Measurements from ENCODE around the gene EEF2K. TPM values are rescaled to one million over a fixed set of nuclear protein-coding genes. Genes with fewer than 3 reads are reported as not detected.

EEF2K gene
- polyA plus RNA-seq, 1 experiment, result 10.9 TPM

GRCh38 chr16:22318690-22319358 lies 112.7 kb downstream of the EEF2K start:
- Histone ChIP-seq H3K27me3 (ENCODE audit: control insufficient read depth, insufficient read depth, low read length) (no peaks in the 10 kb centered on the region), H3K36me3 (ENCODE audit: control insufficient read depth, insufficient read depth, low read length) (peaks cover 21% of the 10 kb centered on the region), H3K4me3 (ENCODE audit: low read depth, low read length) (no peak overlapping the region)
- POLR2A ChIA-PET, result no interaction called here
- CTCF ChIA-PET, result interaction anchor here (0.8 to 2.2 kb wide), 12 partner anchors 8 to 1165 kb away, joined by 3 to 7 read pairs (median 4); no protein-coding TSS in a partner anchor
- no peak for DNase-seq (ENCODE audit: low read depth)
- peak; percentile 67 for TF ChIP-seq CTCF (IDR thresholded peaks at IDR 0.05; ENCODE audit: insufficient read depth, low read depth, low read length)

- Histone ChIP-seq H3K36me3 (ENCODE audit: control insufficient read depth, insufficient read depth, low read length) (peaks cover 30% of the 10 kb centered on the region), H3K4me3 (ENCODE audit: low read depth, low read length) (no peak overlapping the region), H3K27me3 (ENCODE audit: control insufficient read depth, insufficient read depth, low read length) (no peaks in the 10 kb centered on the region)
- no peak for TF ChIP-seq CTCF (IDR thresholded peaks at IDR 0.05; ENCODE audit: insufficient read depth, low read depth, low read length)
- ChIA-PET CTCF (interaction anchor here (0.6 to 1.5 kb wide), 10 partner anchors 9 to 666 kb away, joined by 3 to 8 read pairs (median 3); no protein-coding TSS in a partner anchor), POLR2A (no interaction called here)
- no peak for DNase-seq (ENCODE audit: low read depth)
Observed at GRCh38 chr16:22320572-22321339, 114.7 kb downstream of the EEF2K start.

- Histone ChIP-seq H3K27me3 (ENCODE audit: control insufficient read depth, insufficient read depth, low read length) (no peaks in the 10 kb centered on the region), H3K4me3 (ENCODE audit: low read depth, low read length) (no peak overlapping the region), H3K36me3 (ENCODE audit: control insufficient read depth, insufficient read depth, low read length) (peaks cover 31% of the 10 kb centered on the region)
- DNase-seq (ENCODE audit: low read depth), result no peak
- CTCF ChIA-PET, result interaction anchor here (0.6 to 1.5 kb wide), 11 partner anchors 8 to 666 kb away, joined by 3 to 8 read pairs (median 3); no protein-coding TSS in a partner anchor
- POLR2A ChIA-PET, result no interaction called here
- peak; percentile 90 for TF ChIP-seq CTCF (IDR thresholded peaks at IDR 0.05; ENCODE audit: insufficient read depth, low read depth, low read length)
Observed at GRCh38 chr16:22321340-22322001, 115.4 kb downstream of the EEF2K start.

GRCh38 chr16:22322021-22322471 lies 116.0 kb downstream of the EEF2K start:
- no peak overlapping the region for H3K4me3 ChIP-seq (ENCODE audit: low read depth, low read length)
- H3K36me3 ChIP-seq (ENCODE audit: control insufficient read depth, insufficient read depth, low read length), result peaks cover 33% of the 10 kb centered on the region
- CTCF ChIA-PET, result interaction anchor here (0.8 to 1.5 kb wide), 3 partner anchors 12 to 102 kb away, joined by 3 to 8 read pairs (median 4); no protein-coding TSS in a partner anchor
- H3K27me3 ChIP-seq (ENCODE audit: control insufficient read depth, insufficient read depth, low read length), result no peaks in the 10 kb centered on the region
- DNase-seq (ENCODE audit: low read depth), result no peak
- TF ChIP-seq CTCF (IDR thresholded peaks at IDR 0.05; ENCODE audit: insufficient read depth, low read depth, low read length), result no peak
- POLR2A ChIA-PET, result no interaction called here

- ChIA-PET CTCF (interaction anchor here (1.6 kb wide), 1 partner anchor 9 kb away, joined by 5 read pairs; no protein-coding TSS in a partner anchor), POLR2A (no interaction called here)
- no peak for TF ChIP-seq CTCF (IDR thresholded peaks at IDR 0.05; ENCODE audit: insufficient read depth, low read depth, low read length)
- no peak overlapping the region for H3K4me3 ChIP-seq (ENCODE audit: low read depth, low read length)
- peaks cover 35% of the 10 kb centered on the region for H3K36me3 ChIP-seq (ENCODE audit: control insufficient read depth, insufficient read depth, low read length)
- DNase-seq (ENCODE audit: low read depth), result no peak
- H3K27me3 ChIP-seq (ENCODE audit: control insufficient read depth, insufficient read depth, low read length), result no peaks in the 10 kb centered on the region
Observed at GRCh38 chr16:22322741-22323140, 116.7 kb downstream of the EEF2K start.

Data from BJ (cell line).